Measurements from ENCODE around the gene PLEKHA3. TPM values are rescaled to one million over a fixed set of nuclear protein-coding genes. Genes with fewer than 3 reads are reported as not detected.

Gene PLEKHA3
- total RNA-seq, result 31.6 and 35.8 TPM in 2 replicates

DNA sequence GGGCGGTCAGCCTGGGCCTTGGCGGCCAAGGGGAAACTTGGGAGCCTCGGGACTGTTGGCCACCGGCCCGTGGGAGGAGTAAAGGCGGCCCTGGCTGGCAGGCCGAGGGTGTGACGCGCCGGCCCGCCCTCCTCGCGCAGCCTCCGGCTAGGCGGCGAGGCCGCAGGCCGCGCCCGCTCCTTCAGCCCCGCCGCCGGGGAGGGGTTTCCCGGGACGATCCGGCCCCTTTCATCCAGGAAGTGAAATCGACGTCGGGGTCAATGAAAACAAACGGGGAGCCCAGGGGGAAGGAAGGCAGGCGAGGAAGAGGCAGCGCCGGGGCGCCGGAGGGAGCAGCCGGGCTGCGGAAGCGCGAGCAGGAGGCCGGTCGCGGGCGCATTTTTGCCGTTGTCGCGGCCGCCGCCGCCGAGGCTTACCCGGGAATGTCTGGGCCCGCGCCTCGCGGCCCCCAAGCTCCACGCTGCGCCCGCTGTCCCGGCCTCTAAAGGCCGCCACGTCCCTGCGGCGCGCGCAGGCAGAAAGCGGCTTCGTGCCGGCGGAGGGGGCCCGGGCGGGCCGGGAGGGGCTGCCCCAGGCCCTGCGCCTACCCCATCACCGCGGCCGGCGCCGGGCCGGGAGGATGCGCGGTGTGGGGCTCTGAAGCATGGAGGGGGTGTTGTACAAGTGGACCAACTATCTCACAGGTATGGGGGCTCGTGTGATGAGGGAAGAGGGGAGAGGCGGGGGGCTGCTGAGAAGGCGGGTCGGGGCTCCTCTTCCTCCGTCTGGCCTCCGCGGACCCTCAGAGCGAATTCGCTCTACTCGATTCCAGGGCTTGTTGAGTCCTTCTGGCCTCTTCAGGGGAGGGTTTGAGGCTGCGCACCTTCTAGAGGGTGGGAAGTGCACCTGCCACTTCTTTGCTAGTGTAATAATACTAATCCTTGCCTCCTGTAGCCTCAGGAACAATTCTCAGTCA lies at the start of gene PLEKHA3:
PLEKHA3 (plus strand) TSS at position 231 of the 955 bp plus-strand sequence; CDS start at position 644, 413 bp downstream.
- peaks cover 2% of the 10 kb centered on the region for H3K36me3 Mint-ChIP-seq (ENCODE audit: low read depth)
- intact Hi-C loops (cut with micrococcal nuclease), result loop anchor here (1.0 kb wide), 2 partner anchors 34 to 66 kb away; no protein-coding TSS in a partner anchor
- DNase-seq (ENCODE audit: low spot score), result peak; percentile 83

DNA sequence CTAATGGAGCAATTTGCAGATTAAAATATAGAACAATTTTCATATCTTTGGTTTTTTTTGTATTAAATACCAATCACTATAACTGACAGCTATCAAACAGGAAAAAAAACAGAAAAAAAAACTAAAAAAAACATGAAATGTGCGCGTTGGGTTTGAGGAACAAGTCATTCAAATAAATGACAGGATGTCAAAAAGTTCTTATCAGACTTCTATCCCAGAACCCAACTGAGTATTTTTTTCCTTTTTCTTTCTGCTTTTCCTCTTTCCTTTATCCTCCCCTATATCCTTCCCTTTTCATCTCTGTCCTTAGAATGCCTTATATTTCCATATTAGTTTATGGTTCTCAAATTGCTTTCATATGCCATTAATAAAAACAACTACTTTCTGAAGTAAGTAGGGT lies 43.6 kb upstream of the PLEKHA3 start:
- intact Hi-C loops (cut with micrococcal nuclease), result no loop called here
- H3K36me3 Mint-ChIP-seq (ENCODE audit: low read depth), result peaks cover 47% of the 10 kb centered on the region
- H3K4me1 Mint-ChIP-seq (ENCODE audit: low read depth), result no peaks in the 10 kb centered on the region
- H3K27me3 Mint-ChIP-seq (ENCODE audit: insufficient read depth), result peaks cover 1% of the 10 kb centered on the region
- no peak overlapping the region for H3K27ac Mint-ChIP-seq
- DNase-seq (ENCODE audit: low spot score), result no peak
- H3K9me3 Mint-ChIP-seq, result no peaks in the 10 kb centered on the region
- no peak overlapping the region for H3K4me3 Mint-ChIP-seq

More for the DNA sequence above, at the start of gene PLEKHA3:
- H3K9me3 Mint-ChIP-seq, result no peaks in the 10 kb centered on the region
- peaks cover 50% of the 10 kb centered on the region for H3K4me1 Mint-ChIP-seq (ENCODE audit: low read depth)
- peak within 1 kb of the TSS; percentile 95 for H3K4me3 Mint-ChIP-seq
- no peaks in the 10 kb centered on the region for H3K27me3 Mint-ChIP-seq (ENCODE audit: insufficient read depth)
- H3K27ac Mint-ChIP-seq, result peak within 1 kb of the TSS; percentile 99

- DNase-seq (ENCODE audit: low spot score), result no peak
- Mint-ChIP-seq H3K27me3 (ENCODE audit: insufficient read depth) (no peaks in the 10 kb centered on the region), H3K4me3 (no peak overlapping the region), H3K4me1 (ENCODE audit: low read depth) (peaks cover 5% of the 10 kb centered on the region), H3K9me3 (no peaks in the 10 kb centered on the region), H3K36me3 (ENCODE audit: low read depth) (peaks cover 41% of the 10 kb centered on the region), H3K27ac (no peak overlapping the region)
- intact Hi-C loops (cut with micrococcal nuclease), result no loop called here
These were observed 38.8 kb upstream of the PLEKHA3 start for GRCh38 chr2:178441426-178441825.

DNA sequence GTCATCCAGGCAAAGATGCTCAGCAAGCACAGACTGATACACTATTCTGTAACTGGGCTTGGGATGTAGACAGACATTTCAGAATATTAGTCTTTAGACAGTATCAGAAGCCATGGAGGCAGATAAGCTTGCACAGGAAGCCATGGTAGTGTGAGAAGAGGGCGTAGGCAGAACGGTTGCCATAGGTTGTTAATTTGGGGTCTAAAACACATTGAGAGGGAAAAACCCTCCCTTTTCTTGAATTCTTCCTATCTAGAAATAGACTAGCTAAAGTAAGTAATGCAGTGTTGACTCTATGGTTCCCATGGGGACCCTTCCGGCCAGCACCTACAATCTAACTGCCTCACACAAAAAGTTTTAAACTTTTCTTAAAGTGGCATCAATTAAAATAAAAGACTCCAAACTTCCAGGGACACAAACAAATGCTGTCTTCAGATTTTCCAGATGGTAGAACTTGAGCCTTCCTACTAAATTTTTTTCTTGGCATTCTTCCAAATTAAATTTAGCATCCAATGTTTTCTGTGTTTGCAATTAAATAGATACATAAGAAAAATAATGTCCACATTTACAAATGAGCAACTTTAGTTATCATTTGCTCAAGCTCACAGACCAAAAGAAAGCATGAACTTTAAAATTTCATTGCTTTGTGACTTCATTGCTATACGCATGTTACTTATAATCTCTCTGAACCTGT lies 31.1 kb upstream of the PLEKHA3 start:
- peaks cover 29% of the 10 kb centered on the region for H3K36me3 Mint-ChIP-seq (ENCODE audit: low read depth)
- intact Hi-C loops (cut with micrococcal nuclease), result no loop called here
- peaks cover 40% of the 10 kb centered on the region for H3K4me1 Mint-ChIP-seq (ENCODE audit: low read depth)
- no peak for DNase-seq (ENCODE audit: low spot score)
- peak overlapping the region; percentile 87 for H3K4me3 Mint-ChIP-seq
- no peaks in the 10 kb centered on the region for H3K27me3 Mint-ChIP-seq (ENCODE audit: insufficient read depth)
- H3K9me3 Mint-ChIP-seq, result no peaks in the 10 kb centered on the region
- no peak overlapping the region for H3K27ac Mint-ChIP-seq

DNA sequence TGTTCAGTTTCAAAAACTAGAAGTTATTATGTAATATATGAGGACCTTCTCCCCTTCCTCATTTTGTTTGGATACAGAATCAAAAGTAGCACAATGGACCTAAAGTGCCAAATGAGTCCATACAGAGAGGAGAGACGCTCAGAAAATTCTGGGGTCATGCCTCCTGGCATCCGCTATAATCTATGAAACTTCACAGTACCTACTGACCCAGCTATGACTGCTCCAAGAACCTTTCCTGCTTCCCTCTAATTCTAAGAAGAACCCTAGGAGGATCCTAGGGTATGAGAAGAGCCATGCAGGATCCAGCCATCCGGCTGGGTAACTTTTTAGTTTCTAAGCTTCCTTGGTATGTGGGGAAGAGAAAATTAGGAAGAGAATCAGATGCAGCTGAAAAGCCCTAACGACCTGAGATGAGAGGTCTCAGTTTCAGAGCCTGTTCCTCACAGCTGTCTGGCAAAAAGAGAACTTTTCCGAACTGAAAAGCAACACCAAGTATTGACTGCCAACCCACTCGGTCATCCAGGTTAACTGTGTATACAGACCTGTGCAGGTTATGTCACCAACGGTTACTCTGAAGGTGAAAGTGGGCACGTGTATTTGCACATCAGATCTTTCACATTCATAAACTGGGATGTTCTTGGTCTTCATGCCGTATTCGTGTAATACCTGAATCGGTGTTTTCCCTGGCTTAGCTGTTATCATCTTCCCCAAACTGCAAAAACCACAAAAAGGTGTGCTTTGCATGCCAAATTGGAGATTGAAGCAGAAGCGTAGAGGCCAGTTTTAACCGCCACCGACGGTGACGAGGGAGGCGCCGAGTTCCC lies 30.3 kb upstream of the PLEKHA3 start:
- H3K9me3 Mint-ChIP-seq, result no peaks in the 10 kb centered on the region
- DNase-seq (ENCODE audit: low spot score), result no peak
- H3K27me3 Mint-ChIP-seq (ENCODE audit: insufficient read depth), result peaks cover 3% of the 10 kb centered on the region
- H3K4me1 Mint-ChIP-seq (ENCODE audit: low read depth), result peaks cover 35% of the 10 kb centered on the region
- peak overlapping the region; percentile 87 for H3K4me3 Mint-ChIP-seq
- H3K36me3 Mint-ChIP-seq (ENCODE audit: low read depth), result peaks cover 25% of the 10 kb centered on the region
- H3K27ac Mint-ChIP-seq, result peak overlapping the region; percentile 90
- intact Hi-C loops (cut with micrococcal nuclease), result loop anchor here (1.0 to 5.0 kb wide), 6 partner anchors 36 to 897 kb away; a partner anchor contains a TSS

DNA sequence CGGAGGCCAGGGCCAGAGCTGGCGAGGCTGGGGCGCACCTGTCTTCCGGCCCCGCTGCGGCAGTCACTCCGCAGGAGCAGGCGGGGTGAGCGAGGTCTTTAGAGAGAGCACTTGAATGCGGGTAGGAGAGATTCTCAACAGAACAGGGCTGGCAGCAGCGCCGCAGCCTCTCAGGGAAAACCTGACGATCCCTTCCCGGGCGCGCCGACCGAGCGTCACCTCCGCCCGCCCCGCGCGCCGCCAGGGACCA lies 29.8 kb upstream of the PLEKHA3 start:
- Mint-ChIP-seq H3K27ac (peak overlapping the region; percentile 90), H3K4me3 (peak overlapping the region; percentile 87), H3K9me3 (no peaks in the 10 kb centered on the region), H3K27me3 (ENCODE audit: insufficient read depth) (peaks cover 3% of the 10 kb centered on the region), H3K4me1 (ENCODE audit: low read depth) (peaks cover 35% of the 10 kb centered on the region), H3K36me3 (ENCODE audit: low read depth) (peaks cover 20% of the 10 kb centered on the region)
- DNase-seq (ENCODE audit: low spot score), result no peak
- intact Hi-C loops (cut with micrococcal nuclease), result loop anchor here (1.0 to 5.0 kb wide), 6 partner anchors 36 to 898 kb away; a partner anchor contains a TSS

DNA sequence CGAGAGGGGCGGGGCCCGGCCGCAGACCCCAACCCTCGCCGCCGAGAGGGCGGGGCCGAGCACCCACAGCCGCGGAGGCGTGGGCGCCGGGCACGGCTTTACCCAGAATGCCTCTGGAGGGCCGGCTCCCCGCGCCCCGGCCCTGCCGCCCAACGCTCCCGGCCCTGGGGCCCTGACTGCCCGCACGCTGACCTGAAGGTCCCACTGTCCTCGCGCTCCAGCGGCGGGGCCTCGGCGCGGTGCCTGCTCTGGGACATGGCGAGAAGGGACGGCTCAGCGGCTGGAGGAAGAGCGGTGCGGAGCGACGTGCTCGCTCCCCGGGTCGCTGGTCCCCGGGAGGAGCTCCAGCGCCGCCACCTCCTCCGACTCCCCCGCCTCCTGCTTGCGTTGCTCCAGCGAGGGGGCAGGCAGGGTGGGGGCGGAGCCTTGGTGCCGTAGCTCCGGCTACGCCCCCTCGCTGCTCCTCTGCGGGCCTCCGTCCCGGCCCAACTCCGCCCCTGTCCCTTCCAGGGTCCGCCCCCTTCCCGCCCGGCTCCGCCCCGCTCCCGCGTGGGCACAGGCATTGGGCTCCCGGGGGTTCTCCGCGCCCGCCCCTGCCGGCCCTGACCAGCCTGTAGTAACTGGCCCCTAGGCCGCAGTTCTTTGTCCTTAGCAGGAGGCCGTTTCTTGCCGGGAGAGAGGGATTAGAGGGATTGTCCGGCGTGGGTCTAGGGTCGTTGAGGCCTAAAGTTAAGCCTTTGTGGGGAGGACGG lies 29.3 kb upstream of the PLEKHA3 start, which contains the start of the genes PJVK and PRKRA:
PJVK (plus strand) TSS at position 605 of the 752 bp plus-strand sequence. CDS start 2,032 bp downstream, outside the sequence.
PRKRA (minus strand) TSS at position 402 of the 752 bp plus-strand sequence; CDS start at position 257, 145 bp downstream.
- intact Hi-C loops (cut with micrococcal nuclease), result loop anchor here (1.0 to 5.0 kb wide), 9 partner anchors 27 to 898 kb away; partner anchors contain the start of genes FKBP7 and OSBPL6
- peaks cover 20% of the 10 kb centered on the region for H3K36me3 Mint-ChIP-seq (ENCODE audit: low read depth)
- peak within 1 kb of the TSS; percentile 91 for H3K4me3 Mint-ChIP-seq
- peaks cover 35% of the 10 kb centered on the region for H3K4me1 Mint-ChIP-seq (ENCODE audit: low read depth)
- peak within 1 kb of the TSS; percentile 95 for H3K27ac Mint-ChIP-seq
- peaks cover 3% of the 10 kb centered on the region for H3K27me3 Mint-ChIP-seq (ENCODE audit: insufficient read depth)
- DNase-seq (ENCODE audit: low spot score), result peak; percentile 97
- no peaks in the 10 kb centered on the region for H3K9me3 Mint-ChIP-seq

DNA sequence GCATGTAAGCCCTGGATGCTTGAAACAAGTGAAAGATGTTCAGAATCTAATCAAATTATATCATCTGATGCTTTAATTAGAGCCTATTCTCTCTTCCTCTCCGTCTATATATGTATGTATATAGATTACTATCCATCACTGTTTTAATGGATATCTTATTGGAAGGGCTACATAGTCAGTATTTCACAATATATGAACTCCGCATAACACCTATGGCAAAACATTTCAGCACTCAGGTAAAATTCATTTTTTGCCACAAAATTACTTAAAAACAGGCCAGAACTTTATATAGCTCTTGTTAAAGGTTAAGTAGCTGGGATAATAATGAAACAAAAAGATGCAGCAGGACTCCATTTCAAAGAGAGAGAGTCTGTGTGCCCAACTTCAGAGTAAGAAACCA lies 27.9 kb upstream of the PLEKHA3 start:
- H3K36me3 Mint-ChIP-seq (ENCODE audit: low read depth), result peaks cover 14% of the 10 kb centered on the region
- peak overlapping the region; percentile 91 for H3K4me3 Mint-ChIP-seq
- no peak for DNase-seq (ENCODE audit: low spot score)
- H3K4me1 Mint-ChIP-seq (ENCODE audit: low read depth), result peaks cover 35% of the 10 kb centered on the region
- H3K27me3 Mint-ChIP-seq (ENCODE audit: insufficient read depth), result peaks cover 3% of the 10 kb centered on the region
- H3K9me3 Mint-ChIP-seq, result no peaks in the 10 kb centered on the region
- intact Hi-C loops (cut with micrococcal nuclease), result loop anchor here (5.0 kb wide), 1 partner anchor 580 kb away; no protein-coding TSS in a partner anchor
- H3K27ac Mint-ChIP-seq, result peak overlapping the region; percentile 31

- H3K4me1 Mint-ChIP-seq (ENCODE audit: low read depth), result peaks cover 33% of the 10 kb centered on the region
- intact Hi-C loops (cut with micrococcal nuclease), result loop anchor here (5.0 kb wide), 1 partner anchor 579 kb away; no protein-coding TSS in a partner anchor
- no peak overlapping the region for H3K4me3 Mint-ChIP-seq
- H3K36me3 Mint-ChIP-seq (ENCODE audit: low read depth), result peaks cover 13% of the 10 kb centered on the region
- no peak overlapping the region for H3K27ac Mint-ChIP-seq
- no peaks in the 10 kb centered on the region for H3K9me3 Mint-ChIP-seq
- DNase-seq (ENCODE audit: low spot score), result no peak
- H3K27me3 Mint-ChIP-seq (ENCODE audit: insufficient read depth), result peaks cover 3% of the 10 kb centered on the region
These were observed 27.4 kb upstream of the PLEKHA3 start for GRCh38 chr2:178452870-178453269.

GRCh38 chr2:178455947-178456346 lies 24.3 kb upstream of the PLEKHA3 start:
- Mint-ChIP-seq H3K4me1 (ENCODE audit: low read depth) (peaks cover 11% of the 10 kb centered on the region), H3K4me3 (no peak overlapping the region), H3K27me3 (ENCODE audit: insufficient read depth) (peaks cover 4% of the 10 kb centered on the region), H3K27ac (no peak overlapping the region), H3K36me3 (ENCODE audit: low read depth) (no peaks in the 10 kb centered on the region), H3K9me3 (no peaks in the 10 kb centered on the region)
- no peak for DNase-seq (ENCODE audit: low spot score)
- intact Hi-C loops (cut with micrococcal nuclease), result no loop called here

GRCh38 chr2:178457390-178457886 lies 22.8 kb upstream of the PLEKHA3 start:
- Mint-ChIP-seq H3K36me3 (ENCODE audit: low read depth) (no peaks in the 10 kb centered on the region), H3K4me3 (no peak overlapping the region), H3K4me1 (ENCODE audit: low read depth) (peaks cover 1% of the 10 kb centered on the region), H3K9me3 (no peaks in the 10 kb centered on the region), H3K27me3 (ENCODE audit: insufficient read depth) (peaks cover 4% of the 10 kb centered on the region), H3K27ac (no peak overlapping the region)
- no peak for DNase-seq (ENCODE audit: low spot score)
- intact Hi-C loops (cut with micrococcal nuclease), result no loop called here
